GM23248 (cell line): ENCODE results near the gene ZBTB16.

Experiments
- EZH2 ChIP-seq: fragments of 200-600 bp; sonication (generic); IDR thresholded peaks from 2 replicates; pipeline ENCODE4 v1.6.1; 2018; ENCODE audit warnings: antibody characterized with exemption, mild to moderate bottlenecking; ENCODE audit not compliant: insufficient read depth, poor library complexity, severe bottlenecking
- EZH2phosphoT487 ChIP-seq: fragments of 200-600 bp; sonication (generic); IDR thresholded peaks from 2 replicates; pipeline ENCODE4 v1.6.1; 2018; ENCODE audit warnings: antibody characterized with exemption, moderate library complexity, mild to moderate bottlenecking, low read depth; ENCODE audit not compliant: insufficient read depth

- TF ChIP-seq EZH2 (no peak), EZH2phosphoT487 (no peak)
Observed at GRCh38 chr11:114099392-114100178, 40.1 kb downstream of the ZBTB16 start.
